Measurements from ENCODE around the gene EPB41L4A.

DNA sequence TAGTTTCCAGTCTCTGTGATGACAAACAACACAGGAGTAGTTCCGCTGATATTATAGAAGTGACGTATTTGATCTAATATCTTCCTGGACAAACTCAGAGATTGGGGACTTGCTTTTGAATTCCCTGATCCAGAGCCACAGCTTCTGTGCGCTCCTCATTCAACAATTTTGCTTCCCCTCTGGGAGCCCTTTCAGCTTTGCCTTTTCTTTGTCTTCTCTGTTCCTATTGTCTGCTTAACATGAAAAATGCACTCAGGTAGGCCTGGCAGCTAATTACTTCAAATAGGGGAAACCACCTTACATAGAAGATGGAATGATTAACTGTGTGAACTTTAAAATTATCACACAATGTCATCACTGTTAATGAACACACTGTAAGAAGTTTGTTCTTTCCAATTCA lies 192.9 kb downstream of the EPB41L4A start:
- TF ChIP-seq, protein P1, sequence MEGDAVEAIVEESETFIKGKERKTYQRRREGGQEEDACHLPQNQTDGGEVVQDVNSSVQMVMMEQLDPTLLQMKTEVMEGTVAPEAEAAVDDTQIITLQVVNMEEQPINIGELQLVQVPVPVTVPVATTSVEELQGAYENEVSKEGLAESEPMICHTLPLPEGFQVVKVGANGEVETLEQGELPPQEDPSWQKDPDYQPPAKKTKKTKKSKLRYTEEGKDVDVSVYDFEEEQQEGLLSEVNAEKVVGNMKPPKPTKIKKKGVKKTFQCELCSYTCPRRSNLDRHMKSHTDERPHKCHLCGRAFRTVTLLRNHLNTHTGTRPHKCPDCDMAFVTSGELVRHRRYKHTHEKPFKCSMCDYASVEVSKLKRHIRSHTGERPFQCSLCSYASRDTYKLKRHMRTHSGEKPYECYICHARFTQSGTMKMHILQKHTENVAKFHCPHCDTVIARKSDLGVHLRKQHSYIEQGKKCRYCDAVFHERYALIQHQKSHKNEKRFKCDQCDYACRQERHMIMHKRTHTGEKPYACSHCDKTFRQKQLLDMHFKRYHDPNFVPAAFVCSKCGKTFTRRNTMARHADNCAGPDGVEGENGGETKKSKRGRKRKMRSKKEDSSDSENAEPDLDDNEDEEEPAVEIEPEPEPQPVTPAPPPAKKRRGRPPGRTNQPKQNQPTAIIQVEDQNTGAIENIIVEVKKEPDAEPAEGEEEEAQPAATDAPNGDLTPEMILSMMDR (conservative IDR thresholded peaks at IDR 0.05; ENCODE audit: low read length): no peak
- TF ChIP-seq EZH2phosphoT487 (IDR thresholded peaks at IDR 0.05; ENCODE audit: borderline replicate concordance): no peak
